K562 (cell line): ENCODE measurements around the gene TRAF3IP3. TPM values are rescaled to one million over a fixed set of nuclear protein-coding genes. Genes with fewer than 3 reads are reported as not detected.

Experiments used
- ATAC-seq: fragments of 200-7000 bp; cut with Tn5 transposase; 3 replicates; pipeline ENCODE4 v1.9.1; 2020; ENCODE audit warnings: moderate library complexity
- BruUV-seq: library from RNA; stranded (reverse); fragments of 400-500 nt; replicated peaks from 2 replicates; lab custom pipeline; 2021; lab: Mats Ljungman, UMichigan
- CTCF ChIA-PET: fragments of 300-600 bp; formaldehyde crosslinking; extraction: SDS; loops from one replicate; lab custom pipeline; 2021; ENCODE audit warnings: low intra/inter-chr PET ratio; lab: Yijun Ruan, JAX
- POLR2A ChIA-PET: fragments of 300-600, 350-650 bp; sonication (Branson Sonifier 250); formaldehyde crosslinking; extraction: SDS; loops from one replicate; lab custom pipeline; 2021; ENCODE audit warnings: antibody characterized with exemption, inconsistent platforms; lab: Yijun Ruan, JAX
- DNase-seq, 4 experiments: peaks; one replicate each; pipeline versions ENCODE4 v3.0.0 to v3.0.0-alpha.2; 2011 to 2018; ENCODE audit warnings: low spot score in 3 of 4, mixed read lengths in 3 of 4; ENCODE audit errors: extremely low read depth in 1 of 4
- FAIRE-seq: peaks from 2 replicates; lab custom pipeline; 2011; peaks lifted over from hg19 to GRCh38; lab: Jason Lieb, UNC
- H2AFZ ChIP-seq: 2 replicates; pipeline ENCODE4 v1.6.0; 2011; ENCODE audit warnings: low read depth, low read length, control low read depth, inconsistent platforms
- H3K27ac ChIP-seq: fragments of 200-600 bp; 3 replicates; pipeline ENCODE4 v1.8.0; 2011; ENCODE audit warnings: low read depth, mild to moderate bottlenecking, control low read depth, inconsistent platforms, low read length, moderate library complexity, mixed read lengths; ENCODE audit errors: extremely low read depth
- H3K27me3 ChIP-seq, 2 experiments: fragments of 300-600 bp in 1 of 2; 2 replicates in 1 of 2; 3 replicates in 1 of 2; pipeline versions ENCODE4 v1.6.0 to v1.8.0; 2011; ENCODE audit warnings: inconsistent platforms in 2 of 2, low read length in 2 of 2, mild to moderate bottlenecking in 1 of 2, mixed read lengths in 1 of 2, moderate library complexity in 1 of 2; ENCODE audit not compliant: control insufficient read depth in 2 of 2, insufficient read depth in 2 of 2
- H3K36me3 ChIP-seq: fragments of 300-600 bp; 3 replicates; pipeline ENCODE4 v1.8.0; 2011; ENCODE audit warnings: mild to moderate bottlenecking, low read length, inconsistent platforms; ENCODE audit not compliant: control insufficient read depth, insufficient read depth
- H3K4me1 ChIP-seq, 2 experiments: fragments of 200-600 bp in 1 of 2; replicated peaks in 1 of 2; 2 replicates in 1 of 2; 3 replicates in 1 of 2; pipeline versions ENCODE4 v1.5.1 to v1.8.0; 2011; ENCODE audit warnings: inconsistent platforms in 2 of 2, low read length in 2 of 2, mild to moderate bottlenecking in 1 of 2, mixed read lengths in 1 of 2, moderate library complexity in 1 of 2; ENCODE audit not compliant: control insufficient read depth in 2 of 2, insufficient read depth in 2 of 2
- H3K4me2 ChIP-seq: 2 replicates; pipeline ENCODE4 v1.6.1; 2011; ENCODE audit warnings: low read length, control low read depth, inconsistent platforms, mixed read lengths; ENCODE audit not compliant: insufficient read depth
- H3K4me3 ChIP-seq: fragments of 200-600 bp; sonication (generic), shearing (Covaris generic); 2 replicates; pipeline ENCODE4 v1.5.1; 2016; ENCODE audit warnings: control low read depth, inconsistent platforms
- H3K79me2 ChIP-seq: fragments of 200-600 bp; 3 replicates; pipeline ENCODE4 v1.8.0; 2011; ENCODE audit warnings: low read length, inconsistent platforms; ENCODE audit not compliant: control insufficient read depth, insufficient read depth
- H3K9ac ChIP-seq, 2 experiments: 2 replicates each; pipeline versions ENCODE4 v1.6.0 to v1.6.1; 2011; ENCODE audit warnings: low read depth in 2 of 2, low read length in 2 of 2, control low read depth in 1 of 2, inconsistent platforms in 1 of 2, mild to moderate bottlenecking in 1 of 2, mixed read lengths in 1 of 2; ENCODE audit not compliant: insufficient read depth in 1 of 2
- H3K9me1 ChIP-seq: one replicate; pipeline ENCODE4 v1.6.0; 2011; ENCODE audit warnings: inconsistent platforms, mild to moderate bottlenecking, low read length, moderate library complexity; ENCODE audit not compliant: control insufficient read depth, insufficient read depth
- H3K9me3 ChIP-seq: replicated peaks from 2 replicates; pipeline ENCODE4 v1.5.1; 2011; ENCODE audit warnings: low read depth, low read length, inconsistent platforms; ENCODE audit not compliant: control insufficient read depth, insufficient read depth
- H4K20me1 ChIP-seq: replicated peaks from 2 replicates; pipeline ENCODE4 v1.6.1; 2011; ENCODE audit warnings: low read length, inconsistent platforms, mixed read lengths; ENCODE audit not compliant: control insufficient read depth, insufficient read depth
- ATF2 ChIP-seq: sonication (generic); formaldehyde crosslinking; IDR thresholded peaks from 2 replicates; pipeline ENCODE4 v1.8.1; 2022; ENCODE audit warnings: missing genetic modification reagents
- BRCA1 ChIP-seq, 2 experiments: fragments of 450-650 bp in 1 of 2; sonication (generic) in 1 of 2; formaldehyde crosslinking in 1 of 2; IDR thresholded peaks; 2 replicates each; pipeline versions ENCODE4 v1.5.0 to v1.6.1; 2017 to 2020; ENCODE audit warnings: mild to moderate bottlenecking in 1 of 2, missing genetic modification reagents in 1 of 2
- BRF2 ChIP-seq: IDR thresholded peaks from 3 replicates; pipeline ENCODE4 v1.6.1; 2011; ENCODE audit warnings: borderline replicate concordance, mild to moderate bottlenecking; ENCODE audit not compliant: insufficient read length, insufficient read depth
- MBD1 ChIP-seq: fragments of 250-450 bp; sonication (Bioruptor Pico); IDR thresholded peaks from 2 replicates; pipeline ENCODE4 v1.8.0; 2022; ENCODE audit warnings: inconsistent platforms
- SNIP1 ChIP-seq: fragments of 450-650 bp; IDR thresholded peaks from 2 replicates; pipeline ENCODE4 v1.7.1; 2017; ENCODE audit warnings: low read depth, mild to moderate bottlenecking
- TAF1 ChIP-seq: IDR thresholded peaks from 2 replicates; pipeline ENCODE4 v1.6.1; 2011; ENCODE audit warnings: mild to moderate bottlenecking, low read length, moderate library complexity; ENCODE audit not compliant: insufficient read depth, control insufficient read depth, severe bottlenecking; ENCODE audit errors: extremely low read depth
- TEAD1 ChIP-seq, 2 experiments: fragments of 450-650 bp in 1 of 2; sonication (generic) in 1 of 2; formaldehyde crosslinking; IDR thresholded peaks; 2 replicates each; pipeline versions ENCODE4 v1.4.0 to v1.8.0; 2020 to 2022; ENCODE audit warnings: mild to moderate bottlenecking in 2 of 2, missing genetic modification reagents in 1 of 2
- ZNF217 ChIP-seq: sonication (generic); formaldehyde crosslinking; IDR thresholded peaks from 2 replicates; pipeline ENCODE4 v1.8.0; 2022; ENCODE audit warnings: mild to moderate bottlenecking, missing genetic modification reagents
- WGBS: fragments of 100-300 bp; shearing (Covaris generic); methylation state at CpG from one replicate; pipeline ENCODE4 v1.1.6; 2016; ENCODE audit warnings: low coverage, mixed read lengths; ENCODE audit not compliant: insufficient coverage; ENCODE audit errors: missing lambda C conversion rate; 5-methylcytosine and 5-hydroxymethylcytosine counted together
- in situ Hi-C: fragments of 300-500 bp; cut with MboI; formaldehyde crosslinking; loops from 4 replicates; pipeline ENCODE4 v1.15.0; 2018; ENCODE audit warnings: inconsistent platforms, mixed read lengths
- intact Hi-C: fragments of 100-400 bp; cut with micrococcal nuclease; formaldehyde crosslinking; loops from 2 replicates; pipeline ENCODE4 v1.14.2; 2022
- polyA plus RNA-seq, 8 experiments: library from polyadenylated mRNA; depleted of rRNA in 4 of 8; stranded (reverse) in 5 of 8; unstranded in 3 of 8; fragments of >200 nt; fragmentation: Nextera tagmentation in 2 of 8; fragmentation: Illumina TruSeq in 1 of 8; extraction: Ambion mirVana in 2 of 8; extraction: Trizol in 1 of 8; gene quantifications; 2 replicates each; pipeline versions ENCODE4 v1.2.1 to v1.2.3, GENCODE V29; 2011 to 2014; ENCODE audit warnings: inconsistent platforms in 1 of 8, missing spikeins in 1 of 8
- total RNA-seq, 7 experiments: library from RNA; depleted of rRNA in 6 of 7; stranded (reverse); fragments of >200 nt in 6 of 7; fragmentation: Illumina TruSeq in 2 of 7; extraction: Trizol in 2 of 7; gene quantifications; 2 replicates each; pipeline versions ENCODE4 v1.2.1 to v1.2.3, GENCODE V29; 2011 to 2021; ENCODE audit warnings: low replicate concordance in 1 of 7

The TRAF3IP3 gene
- total and polyA plus RNA-seq, 9 of the 15 experiments (the other 6 are each of a cell fraction or from before 2014, with no cell fraction given), result 0.06 to 1.1 (median 0.31) TPM

GRCh38 chr1:209777587-209777986 is 21.7 kb downstream of the TRAF3IP3 start:
- peaks cover 2% of the 10 kb centered on the region for H3K36me3 ChIP-seq
- WGBS, result 19% methylated on average over 2 of the region's 2 CpGs
- BruUV-seq, result no TSS peak

More at GRCh38 chr1:209777587-209777986, 21.7 kb downstream of the TRAF3IP3 start:
- Histone ChIP-seq H2AFZ (no peak overlapping the region), H3K79me2 (no peaks in the 10 kb centered on the region), H3K27ac (no peak overlapping the region), H4K20me1 (no peaks in the 10 kb centered on the region), H3K4me2 (no peak overlapping the region), H3K9me1 (no peaks in the 10 kb centered on the region), H3K4me3 (no peak overlapping the region), H3K4me1 (no peaks in the 10 kb centered on the region; a peak in 1 of 5 replicates), H3K9me3 (no peaks in the 10 kb centered on the region), H3K9ac (no peak overlapping the region), H3K27me3 (no peaks in the 10 kb centered on the region)
- intact Hi-C loops, result no loop called here
- CTCF ChIA-PET, result no interaction called here
- TF ChIP-seq BRCA1 (IDR thresholded peaks at IDR 0.05) (no peak), BRCA1 (CRISPR knock-in tag; IDR thresholded peaks at IDR 0.05) (no peak), ATF2 (CRISPR knock-in tag) (no peak), ZNF217 (no peak), BRF2 (no peak), MBD1 (CRISPR knock-in tag) (no peak), TAF1 (no peak), SNIP1 (no peak), TEAD1 (CRISPR knock-in tag; IDR thresholded peaks at IDR 0.05) (no peak)
- no peak for DNase-seq
- in situ Hi-C loops, result no loop called here
- POLR2A ChIA-PET, result interaction anchor here (0.6 to 1.4 kb wide), 2 partner anchors 10 to 38 kb away, joined by 3 to 5 read pairs; no protein-coding TSS in a partner anchor
- no peak for FAIRE-seq
- ATAC-seq, result no peak
